ENCODE results near the gene ADPRHL1.

DNA sequence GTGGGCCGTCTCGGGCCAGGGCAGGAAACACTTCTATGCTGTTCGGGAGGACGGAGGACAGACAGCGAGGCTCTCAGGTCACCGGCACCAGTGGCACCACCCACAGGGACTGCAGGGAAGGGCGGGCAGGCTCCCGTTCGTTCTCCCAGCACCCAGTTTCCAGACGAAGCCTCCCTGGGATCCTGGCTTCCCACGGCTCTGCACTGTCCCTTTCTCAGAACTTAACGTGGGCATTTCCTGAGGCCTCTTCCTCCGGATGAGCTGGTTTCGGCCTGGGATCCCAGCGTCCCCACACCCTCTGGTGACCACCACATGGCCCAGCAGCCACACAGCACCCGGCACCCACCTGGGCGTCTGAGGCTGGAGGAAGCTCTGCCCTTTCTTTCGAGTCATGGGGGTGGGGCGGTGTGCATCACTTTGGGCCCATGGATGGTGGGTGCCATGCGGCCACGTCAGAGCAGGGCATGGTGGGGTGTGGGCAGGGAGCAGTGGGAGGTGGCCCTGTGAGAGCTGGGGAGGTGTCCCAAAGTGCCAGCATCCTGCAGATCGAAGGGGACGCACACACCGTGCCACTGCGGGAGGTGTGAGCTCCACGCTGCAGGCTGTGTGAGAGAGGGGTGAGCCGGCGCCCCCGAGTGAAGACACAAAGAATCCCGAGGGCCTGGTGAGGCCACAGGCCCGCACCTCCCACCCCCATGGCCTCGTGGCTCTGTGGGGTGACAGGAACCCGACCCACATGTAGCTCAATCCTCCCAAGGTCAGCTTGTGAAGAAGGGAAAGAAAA, 50.6 kb downstream of the ADPRHL1 start:
- no peak for TF ChIP-seq POLR2AphosphoS5 (IDR thresholded peaks at IDR 0.05; ENCODE audit: insufficient read depth, low read depth, low read length)
- TF ChIP-seq, protein P1, sequence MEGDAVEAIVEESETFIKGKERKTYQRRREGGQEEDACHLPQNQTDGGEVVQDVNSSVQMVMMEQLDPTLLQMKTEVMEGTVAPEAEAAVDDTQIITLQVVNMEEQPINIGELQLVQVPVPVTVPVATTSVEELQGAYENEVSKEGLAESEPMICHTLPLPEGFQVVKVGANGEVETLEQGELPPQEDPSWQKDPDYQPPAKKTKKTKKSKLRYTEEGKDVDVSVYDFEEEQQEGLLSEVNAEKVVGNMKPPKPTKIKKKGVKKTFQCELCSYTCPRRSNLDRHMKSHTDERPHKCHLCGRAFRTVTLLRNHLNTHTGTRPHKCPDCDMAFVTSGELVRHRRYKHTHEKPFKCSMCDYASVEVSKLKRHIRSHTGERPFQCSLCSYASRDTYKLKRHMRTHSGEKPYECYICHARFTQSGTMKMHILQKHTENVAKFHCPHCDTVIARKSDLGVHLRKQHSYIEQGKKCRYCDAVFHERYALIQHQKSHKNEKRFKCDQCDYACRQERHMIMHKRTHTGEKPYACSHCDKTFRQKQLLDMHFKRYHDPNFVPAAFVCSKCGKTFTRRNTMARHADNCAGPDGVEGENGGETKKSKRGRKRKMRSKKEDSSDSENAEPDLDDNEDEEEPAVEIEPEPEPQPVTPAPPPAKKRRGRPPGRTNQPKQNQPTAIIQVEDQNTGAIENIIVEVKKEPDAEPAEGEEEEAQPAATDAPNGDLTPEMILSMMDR (IDR thresholded peaks at IDR 0.05; ENCODE audit: extremely low read depth in 1 of 2, insufficient read depth in 1 of 2, low read depth in 1 of 2, low read length in 2 of 2), result no peak

Data from endothelial cell of umbilical vein (primary cell).